RWPE2 (cell line): ENCODE measurements around the gene GAPVD1.

ENCODE experiments used
- ATAC-seq: fragments of 200-7000 bp; cut with Tn5 transposase; 3 replicates; pipeline ENCODE4 v1.9.1; 2021; ENCODE audit warnings: low read depth
- DNase-seq: peaks from one replicate; pipeline ENCODE4 v3.0.0-alpha.2; 2020; ENCODE audit warnings: low spot score
- H3K27ac ChIP-seq: fragments of 450-650 bp; 2 replicates; pipeline ENCODE4 v1.5.1; 2017; ENCODE audit warnings: mild to moderate bottlenecking; ENCODE audit not compliant: poor library complexity, severe bottlenecking
- H3K27me3 ChIP-seq: fragments of 250-450 bp; sonication (Bioruptor Pico); 2 replicates; pipeline ENCODE4 v1.5.1; 2021; ENCODE audit warnings: mild to moderate bottlenecking, moderate library complexity; ENCODE audit not compliant: insufficient read depth, poor library complexity, severe bottlenecking
- H3K36me3 ChIP-seq: fragments of 250-450 bp; sonication (Bioruptor Pico); 2 replicates; pipeline ENCODE4 v1.5.1; 2020; ENCODE audit warnings: low read depth, mild to moderate bottlenecking, moderate library complexity
- H3K4me1 ChIP-seq: fragments of 250-450 bp; sonication (Bioruptor Pico); 2 replicates; pipeline ENCODE4 v1.5.1; 2021; ENCODE audit warnings: mild to moderate bottlenecking, moderate library complexity; ENCODE audit not compliant: insufficient read depth, poor library complexity, severe bottlenecking
- H3K4me3 ChIP-seq: fragments of 250-450 bp; sonication (Bioruptor Pico); 2 replicates; pipeline ENCODE4 v1.5.1; 2021; ENCODE audit warnings: mild to moderate bottlenecking, moderate library complexity; ENCODE audit not compliant: severe bottlenecking
- H3K9me3 ChIP-seq: fragments of 250-450 bp; sonication (Bioruptor Pico); 2 replicates; pipeline ENCODE4 v1.5.1; 2021; ENCODE audit warnings: mild to moderate bottlenecking, moderate library complexity; ENCODE audit not compliant: severe bottlenecking
- TF ChIP-seq, protein P1 (sequence below): fragments of 450-650 bp; IDR thresholded peaks from one replicate; pipeline ENCODE4 v1.5.1; 2017; ENCODE audit warnings: mild to moderate bottlenecking, moderate library complexity; ENCODE audit not compliant: poor library complexity, severe bottlenecking

Gene GAPVD1

GRCh38 chr9:125330587-125330986 lies 69.0 kb downstream of the GAPVD1 start:
- H3K27me3 ChIP-seq, result no peaks in the 10 kb centered on the region
- no peak overlapping the region for H3K4me3 ChIP-seq
- peaks cover 76% of the 10 kb centered on the region for H3K36me3 ChIP-seq
- H3K27ac ChIP-seq, result no peak overlapping the region
- no peaks in the 10 kb centered on the region for H3K9me3 ChIP-seq
- H3K4me1 ChIP-seq, result peaks cover 17% of the 10 kb centered on the region
- TF ChIP-seq, protein P1, sequence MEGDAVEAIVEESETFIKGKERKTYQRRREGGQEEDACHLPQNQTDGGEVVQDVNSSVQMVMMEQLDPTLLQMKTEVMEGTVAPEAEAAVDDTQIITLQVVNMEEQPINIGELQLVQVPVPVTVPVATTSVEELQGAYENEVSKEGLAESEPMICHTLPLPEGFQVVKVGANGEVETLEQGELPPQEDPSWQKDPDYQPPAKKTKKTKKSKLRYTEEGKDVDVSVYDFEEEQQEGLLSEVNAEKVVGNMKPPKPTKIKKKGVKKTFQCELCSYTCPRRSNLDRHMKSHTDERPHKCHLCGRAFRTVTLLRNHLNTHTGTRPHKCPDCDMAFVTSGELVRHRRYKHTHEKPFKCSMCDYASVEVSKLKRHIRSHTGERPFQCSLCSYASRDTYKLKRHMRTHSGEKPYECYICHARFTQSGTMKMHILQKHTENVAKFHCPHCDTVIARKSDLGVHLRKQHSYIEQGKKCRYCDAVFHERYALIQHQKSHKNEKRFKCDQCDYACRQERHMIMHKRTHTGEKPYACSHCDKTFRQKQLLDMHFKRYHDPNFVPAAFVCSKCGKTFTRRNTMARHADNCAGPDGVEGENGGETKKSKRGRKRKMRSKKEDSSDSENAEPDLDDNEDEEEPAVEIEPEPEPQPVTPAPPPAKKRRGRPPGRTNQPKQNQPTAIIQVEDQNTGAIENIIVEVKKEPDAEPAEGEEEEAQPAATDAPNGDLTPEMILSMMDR, result no peak
- no peak for DNase-seq
- no peak for ATAC-seq

GRCh38 chr9:125332527-125332926 lies 70.9 kb downstream of the GAPVD1 start:
- peaks cover 72% of the 10 kb centered on the region for H3K36me3 ChIP-seq
- TF ChIP-seq, protein P1, result no peak
- no peaks in the 10 kb centered on the region for H3K27me3 ChIP-seq
- peaks cover 8% of the 10 kb centered on the region for H3K4me1 ChIP-seq
- ATAC-seq, result no peak
- H3K27ac ChIP-seq, result no peak overlapping the region
- no peaks in the 10 kb centered on the region for H3K9me3 ChIP-seq
- no peak overlapping the region for H3K4me3 ChIP-seq
- DNase-seq, result no peak

DNA sequence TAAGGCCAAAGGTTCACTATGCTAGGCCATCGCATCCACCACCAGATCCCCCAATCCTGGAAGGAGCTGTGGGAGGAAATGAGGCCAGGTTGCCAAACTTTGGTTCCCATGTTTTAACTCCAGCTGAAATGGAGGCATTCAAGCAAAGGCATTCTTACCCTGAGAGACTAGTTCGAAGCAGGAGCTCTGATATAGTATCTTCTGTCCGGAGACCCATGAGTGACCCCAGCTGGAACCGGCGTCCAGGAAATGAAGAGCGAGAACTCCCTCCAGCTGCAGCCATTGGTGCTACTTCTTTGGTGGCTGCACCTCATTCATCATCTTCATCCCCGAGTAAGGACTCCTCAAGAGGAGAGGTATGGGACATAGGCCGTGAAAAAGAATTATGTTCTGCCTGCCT lies 75.6 kb downstream of the GAPVD1 start:
- Histone ChIP-seq H3K27ac (no peak overlapping the region), H3K9me3 (no peaks in the 10 kb centered on the region), H3K4me1 (no peaks in the 10 kb centered on the region), H3K4me3 (no peak overlapping the region), H3K36me3 (peaks cover 86% of the 10 kb centered on the region), H3K27me3 (no peaks in the 10 kb centered on the region)
- DNase-seq (no peak), ATAC-seq (no peak)
- TF ChIP-seq, protein P1, result no peak

DNA sequence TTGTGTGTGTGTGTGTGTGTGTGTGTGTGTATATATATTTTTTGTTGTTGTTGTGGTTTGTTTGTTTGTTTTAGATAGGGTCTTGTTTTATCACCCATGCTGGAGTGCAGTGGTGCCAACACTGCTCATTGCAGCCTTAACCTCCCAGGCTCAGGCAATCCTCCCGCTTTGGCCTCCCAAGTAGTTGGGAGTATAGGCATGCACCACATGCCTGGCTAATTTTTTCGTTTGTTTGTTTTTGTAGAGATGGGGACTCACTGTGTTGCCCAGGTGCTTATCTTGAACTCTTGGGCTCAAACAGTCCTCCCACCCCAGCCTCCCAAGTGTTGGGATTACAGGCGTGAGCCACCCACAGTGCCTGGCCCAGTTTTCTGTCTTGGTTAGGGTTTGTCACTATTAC lies 77.3 kb downstream of the GAPVD1 start:
- TF ChIP-seq, protein P1, result no peak
- DNase-seq (no peak), ATAC-seq (no peak)
- H3K36me3 ChIP-seq, result peaks cover 85% of the 10 kb centered on the region
- no peaks in the 10 kb centered on the region for H3K4me1 ChIP-seq
- no peak overlapping the region for H3K4me3 ChIP-seq
- H3K27ac ChIP-seq, result no peak overlapping the region
- H3K9me3 ChIP-seq, result no peaks in the 10 kb centered on the region
- H3K27me3 ChIP-seq, result no peaks in the 10 kb centered on the region

GRCh38 chr9:125341566-125341965 lies 79.9 kb downstream of the GAPVD1 start:
- Histone ChIP-seq H3K4me3 (no peak overlapping the region), H3K36me3 (peaks cover 92% of the 10 kb centered on the region), H3K27me3 (no peaks in the 10 kb centered on the region), H3K27ac (no peak overlapping the region), H3K9me3 (no peaks in the 10 kb centered on the region), H3K4me1 (no peaks in the 10 kb centered on the region)
- ATAC-seq, result no peak
- TF ChIP-seq, protein P1, result no peak
- no peak for DNase-seq
